Astrocyte (in vitro differentiated cells and primary cell): Measurements from ENCODE around the gene SLC9A3.

Experiments
- CTCF ChIP-seq: IDR thresholded peaks from 2 replicates; pipeline ENCODE4 v1.5.1; 2011; ENCODE audit warnings: low read depth, mild to moderate bottlenecking, inconsistent platforms, low read length, moderate library complexity; ENCODE audit not compliant: insufficient read depth
- EZH2 ChIP-seq: IDR thresholded peaks from 2 replicates; pipeline ENCODE4 v1.6.1; 2012; ENCODE audit warnings: mild to moderate bottlenecking, low read length, inconsistent platforms; ENCODE audit not compliant: insufficient read depth

DNA sequence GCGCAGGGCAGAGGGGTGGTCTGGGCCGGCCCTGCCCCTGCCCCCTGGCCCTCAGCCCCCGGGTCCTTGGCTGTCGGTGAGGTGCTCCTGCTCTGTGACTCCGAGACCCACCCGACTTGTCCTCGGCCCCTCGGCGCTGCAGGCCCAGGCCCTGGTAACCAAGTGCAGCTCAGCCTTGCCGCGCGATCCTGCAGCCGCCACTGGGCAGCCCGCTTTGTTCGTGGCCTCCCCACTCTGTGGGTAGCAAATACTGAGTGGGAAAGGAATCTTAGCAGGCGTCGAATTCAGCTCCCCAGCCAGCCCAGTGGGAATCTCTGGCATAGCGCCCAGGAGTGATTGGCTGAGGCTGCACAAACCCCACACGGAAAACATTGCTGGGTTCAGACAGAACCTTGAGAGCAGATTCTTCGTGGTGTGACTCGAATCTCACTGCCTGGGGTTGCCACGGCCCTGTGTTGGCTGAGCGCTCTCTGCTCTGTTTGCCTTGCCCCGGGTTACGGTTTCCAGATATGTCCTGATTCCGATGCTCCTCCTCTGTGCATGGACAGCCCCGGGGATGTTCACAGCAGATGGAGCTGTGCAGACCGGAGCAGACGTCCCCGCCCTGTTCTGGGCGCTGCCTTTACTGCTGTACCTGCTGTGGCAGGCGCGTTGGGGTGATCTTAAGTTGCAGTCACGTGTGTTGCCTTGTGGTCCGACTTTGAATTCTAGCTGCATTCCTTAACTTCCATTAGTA lies 94.6 kb downstream of the SLC9A3 start:
- TF ChIP-seq CTCF (no peak), EZH2 (no peak)
